DMS53 treated with DMSO at 0.1 percent for 48 hours (cell line): ENCODE measurements around the gene MORC2.

Source experiments
- DNase-seq: peaks from one replicate; lab custom pipeline; 2025; ENCODE audit not compliant: unreplicated experiment; lab: John Stamatoyannopoulos, UW

Gene MORC2

GRCh38 chr22:30922151-30922611 is 46.4 kb downstream of the MORC2 start:
- DNase-seq, result peak; percentile 26

GRCh38 chr22:30921108-30921507 is 47.5 kb downstream of the MORC2 start:
- DNase-seq, result no peak

- DNase-seq, result no peak
Observed at GRCh38 chr22:30920407-30920806, 48.2 kb downstream of the MORC2 start.

DNA sequence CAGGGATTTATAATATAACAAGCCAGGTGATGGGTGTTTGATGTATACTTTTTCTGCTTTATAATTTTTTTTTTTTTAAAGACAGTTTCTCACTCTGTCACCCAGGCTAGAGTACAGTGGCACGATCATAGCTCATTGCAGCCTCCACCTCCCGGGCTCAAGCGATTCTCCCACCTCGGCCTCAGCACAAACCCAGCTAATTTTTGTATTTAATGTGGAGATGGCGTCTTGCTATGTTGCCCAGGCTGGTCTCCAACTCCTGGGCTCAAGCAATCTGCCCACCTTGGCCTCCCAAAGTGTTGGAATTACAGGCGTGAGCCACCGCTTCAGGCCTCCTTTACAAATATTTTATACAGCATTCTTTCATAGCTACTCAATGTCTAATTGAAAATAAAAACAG is 48.6 kb downstream of the MORC2 start:
- no peak for DNase-seq

DNA sequence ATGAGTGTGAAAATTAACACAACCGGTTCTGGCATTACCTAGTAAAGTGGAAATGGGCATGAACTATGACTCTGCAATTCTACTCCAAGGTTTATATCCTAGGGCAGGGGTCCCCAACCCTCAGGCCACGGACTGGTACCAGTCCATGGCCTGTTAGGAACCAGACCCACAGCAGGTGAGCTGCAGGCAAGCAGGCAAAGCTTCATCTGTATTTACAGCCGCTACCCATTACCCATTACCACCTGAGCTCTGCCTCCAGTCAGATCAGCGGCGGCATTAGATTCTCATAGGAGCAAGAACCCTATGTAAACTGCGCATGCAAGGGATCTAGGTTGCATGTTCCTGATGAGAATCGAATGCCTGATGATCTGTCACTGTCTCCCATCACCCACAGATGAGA is 49.8 kb downstream of the MORC2 start:
- no peak for DNase-seq

- no peak for DNase-seq
Observed at GRCh38 chr22:30910358-30910757, 58.2 kb downstream of the MORC2 start.

- no peak for DNase-seq
Observed at GRCh38 chr22:30909306-30909705, 59.3 kb downstream of the MORC2 start.

- DNase-seq, result no peak
Observed at GRCh38 chr22:30908051-30908461, 60.5 kb downstream of the MORC2 start.

DNA sequence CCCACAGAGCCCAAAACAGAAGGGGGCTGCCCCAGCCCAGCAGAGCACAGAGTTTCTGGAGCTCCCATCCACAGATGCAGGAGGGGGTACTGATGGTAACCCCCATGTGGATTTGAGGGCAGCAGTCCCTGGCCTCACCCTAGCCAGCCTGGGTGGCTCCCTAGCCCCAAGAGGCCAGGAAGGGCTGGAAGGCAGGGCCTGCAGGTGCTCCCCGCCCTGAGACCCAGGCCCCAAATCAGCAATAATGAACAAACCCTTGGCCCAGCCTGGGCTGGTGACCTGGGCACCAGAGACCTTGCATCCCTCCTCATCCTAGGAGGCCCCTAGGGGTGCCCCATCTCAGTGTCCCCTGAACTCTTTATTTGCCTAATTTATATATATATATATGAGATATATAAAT is 61.6 kb downstream of the MORC2 start:
- DNase-seq, result no peak

GRCh38 chr22:30906411-30906810 is 62.2 kb downstream of the MORC2 start:
- DNase-seq, result no peak

DNA sequence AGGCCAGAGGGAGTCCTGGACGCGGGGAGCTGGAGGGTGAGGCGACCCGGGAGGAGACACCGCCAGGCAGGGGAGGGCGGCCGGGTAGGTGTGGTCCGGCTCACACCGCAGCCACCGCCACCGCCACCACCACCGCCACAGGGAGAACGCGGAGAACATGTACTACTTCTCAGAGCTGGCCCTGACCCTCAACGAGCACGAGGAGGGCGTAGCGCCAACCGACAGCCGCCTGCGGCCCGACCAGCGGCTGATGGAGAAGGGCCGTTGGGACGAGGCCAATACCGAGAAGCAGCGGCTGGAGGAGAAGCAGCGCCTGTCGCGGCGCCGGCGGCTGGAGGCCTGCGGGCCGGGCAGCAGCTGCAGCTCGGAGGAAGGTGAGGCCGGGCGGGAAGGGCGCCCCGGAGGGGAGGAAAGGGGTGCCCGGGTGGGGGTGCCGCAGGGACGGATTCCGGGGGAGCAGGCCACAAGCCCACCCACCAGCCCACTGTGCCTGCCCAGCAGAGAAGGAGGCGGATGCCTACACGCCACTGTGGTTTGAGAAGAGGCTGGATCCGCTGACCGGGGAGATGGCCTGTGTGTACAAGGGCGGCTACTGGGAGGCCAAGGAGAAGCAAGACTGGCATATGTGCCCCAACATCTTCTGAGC is 62.8 kb downstream of the MORC2 start:
- no peak for DNase-seq

GRCh38 chr22:30903876-30904460 is 64.6 kb downstream of the MORC2 start:
- no peak for DNase-seq

- no peak for DNase-seq
Observed at GRCh38 chr22:30902496-30903357, 65.8 kb downstream of the MORC2 start.

DNA sequence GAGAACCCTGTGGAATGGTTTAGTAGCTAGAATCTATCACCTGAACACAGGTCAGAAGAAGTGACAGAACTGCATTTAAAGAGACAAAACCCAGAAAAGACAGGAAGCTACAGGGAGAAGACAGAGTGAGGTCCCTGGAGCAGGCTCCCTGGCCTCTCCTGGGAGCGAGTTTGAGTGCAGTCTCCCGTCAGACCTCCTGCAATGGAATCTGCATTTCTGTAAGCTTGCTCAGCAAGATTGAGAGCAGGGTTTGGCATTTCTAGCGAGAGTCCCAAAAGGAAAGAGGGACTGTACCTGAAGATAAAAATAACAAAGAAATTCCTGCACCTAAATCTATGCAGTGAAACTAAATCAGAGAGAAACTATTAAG is 74.2 kb downstream of the MORC2 start:
- no peak for DNase-seq

DNA sequence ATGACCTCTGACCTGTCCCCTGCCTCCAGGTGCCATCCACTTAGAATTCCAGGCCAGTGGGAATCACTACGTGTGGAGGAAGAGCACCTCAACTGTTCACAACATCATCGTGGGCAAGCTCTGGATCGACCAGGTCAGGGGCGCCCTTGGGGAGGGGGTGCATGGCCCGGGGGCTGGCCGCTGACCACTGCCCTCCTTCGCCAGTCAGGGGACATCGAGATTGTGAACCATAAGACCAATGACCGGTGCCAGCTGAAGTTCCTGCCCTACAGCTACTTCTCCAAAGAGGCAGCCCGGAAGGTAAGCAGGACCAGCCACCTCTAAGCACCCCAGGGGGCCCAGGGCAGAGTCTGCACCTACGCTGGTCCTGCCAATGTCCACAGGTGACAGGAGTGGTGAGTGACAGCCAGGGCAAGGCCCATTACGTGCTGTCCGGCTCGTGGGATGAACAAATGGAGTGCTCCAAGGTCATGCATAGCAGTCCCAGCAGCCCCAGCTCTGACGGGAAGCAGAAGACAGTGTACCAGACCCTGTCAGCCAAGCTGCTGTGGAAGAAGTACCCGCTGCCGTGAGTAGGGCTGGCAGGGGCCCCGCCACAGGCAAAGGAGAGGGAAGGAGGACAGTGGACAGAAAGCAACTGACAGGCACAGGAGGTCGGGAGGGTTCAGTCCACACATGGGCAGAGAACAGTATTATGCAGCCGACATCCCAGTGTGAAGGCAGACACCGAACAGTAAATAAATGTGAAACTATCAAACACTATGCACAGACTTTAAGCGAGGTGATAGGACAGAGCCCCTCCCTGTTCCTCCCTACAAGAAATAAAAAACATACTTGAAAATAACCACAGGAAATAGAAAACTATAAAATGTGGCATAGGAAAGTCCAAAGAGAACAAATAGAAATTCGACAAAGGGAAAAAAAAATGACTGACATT is 74.9 kb downstream of the MORC2 start:
- no peak for DNase-seq

GRCh38 chr22:30892731-30893221 is 75.8 kb downstream of the MORC2 start:
- DNase-seq, result no peak

GRCh38 chr22:30892286-30892685 is 76.3 kb downstream of the MORC2 start:
- no peak for DNase-seq

- DNase-seq, result no peak
Observed at GRCh38 chr22:30891781-30892180, 76.8 kb downstream of the MORC2 start.

DNA sequence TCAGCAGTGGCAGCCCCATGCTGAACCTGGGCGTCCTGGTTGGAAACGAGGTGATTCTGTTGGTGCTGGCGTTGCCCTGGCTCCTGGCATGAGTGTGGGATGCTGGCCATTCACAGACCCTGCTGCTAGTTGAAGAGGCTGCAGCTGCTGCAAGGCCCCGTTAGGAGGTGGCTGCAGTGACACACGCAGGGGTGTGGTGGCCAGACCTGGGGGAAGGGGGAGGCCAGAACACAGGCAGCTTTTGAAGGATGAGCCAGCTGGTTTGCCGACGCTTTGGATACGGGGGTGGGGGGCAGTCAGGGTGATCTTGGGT is 77.2 kb downstream of the MORC2 start:
- DNase-seq, result no peak

- DNase-seq, result no peak
Observed at GRCh38 chr22:30890686-30891442, 77.7 kb downstream of the MORC2 start.
